H4 (cell line): ENCODE results near the gene KLHL35. TPM values are rescaled to one million over a fixed set of nuclear protein-coding genes. Genes with fewer than 3 reads are reported as not detected.
A peak's percentile ranks its signal among the peaks of the same experiment; 100 is the strongest.

Source experiments
- DNase-seq: peaks from one replicate; pipeline ENCODE4 v3.0.0-alpha.2; 2015; ENCODE audit warnings: low spot score
- total RNA-seq: library from RNA; depleted of rRNA; stranded (reverse); fragments of >200 nt; shearing (Covaris generic); gene quantifications from 2 replicates; pipeline ENCODE4 v1.2.3, GENCODE V29; 2014; rRNA removed

Gene KLHL35
- total RNA-seq: not detected in 2 replicates

GRCh38 chr11:75432911-75433321, at the start of gene KLHL35:
Gene KLHL35 (minus strand): TSS chr11:75433203. CDS start chr11:75430629, 2,574 bp downstream.
- no peak for DNase-seq

- no peak for DNase-seq
Observed at GRCh38 chr11:75481922-75482606, 49.1 kb upstream of the KLHL35 start.

GRCh38 chr11:75481223-75481921, 48.4 kb upstream of the KLHL35 start:
- DNase-seq: no peak

GRCh38 chr11:75480185-75481175, 47.5 kb upstream of the KLHL35 start:
- DNase-seq: no peak

- DNase-seq: no peak
Observed at GRCh38 chr11:75479597-75480145, 46.7 kb upstream of the KLHL35 start.

GRCh38 chr11:75478783-75479596, 46.0 kb upstream of the KLHL35 start:
- no peak for DNase-seq

GRCh38 chr11:75477614-75477935, 44.6 kb upstream of the KLHL35 start:
- DNase-seq: no peak

- no peak for DNase-seq
Observed at GRCh38 chr11:75476739-75477613, 44.0 kb upstream of the KLHL35 start.

GRCh38 chr11:75475767-75476650, 43.0 kb upstream of the KLHL35 start:
- DNase-seq: peak; percentile 36

GRCh38 chr11:75474878-75475766, 42.1 kb upstream of the KLHL35 start:
- no peak for DNase-seq

- no peak for DNase-seq
Observed at GRCh38 chr11:75474240-75474639, 41.2 kb upstream of the KLHL35 start.

- no peak for DNase-seq
Observed at GRCh38 chr11:75473684-75474083, 40.7 kb upstream of the KLHL35 start.

GRCh38 chr11:75472081-75472732, 39.2 kb upstream of the KLHL35 start:
- no peak for DNase-seq

GRCh38 chr11:75471176-75471973, 38.4 kb upstream of the KLHL35 start:
- no peak for DNase-seq

GRCh38 chr11:75470476-75471080, 37.6 kb upstream of the KLHL35 start:
- DNase-seq: no peak

- DNase-seq: no peak
Observed at GRCh38 chr11:75469785-75470405, 36.9 kb upstream of the KLHL35 start.
